Measurements from ENCODE around the gene SOX6.

The SOX6 gene

DNA sequence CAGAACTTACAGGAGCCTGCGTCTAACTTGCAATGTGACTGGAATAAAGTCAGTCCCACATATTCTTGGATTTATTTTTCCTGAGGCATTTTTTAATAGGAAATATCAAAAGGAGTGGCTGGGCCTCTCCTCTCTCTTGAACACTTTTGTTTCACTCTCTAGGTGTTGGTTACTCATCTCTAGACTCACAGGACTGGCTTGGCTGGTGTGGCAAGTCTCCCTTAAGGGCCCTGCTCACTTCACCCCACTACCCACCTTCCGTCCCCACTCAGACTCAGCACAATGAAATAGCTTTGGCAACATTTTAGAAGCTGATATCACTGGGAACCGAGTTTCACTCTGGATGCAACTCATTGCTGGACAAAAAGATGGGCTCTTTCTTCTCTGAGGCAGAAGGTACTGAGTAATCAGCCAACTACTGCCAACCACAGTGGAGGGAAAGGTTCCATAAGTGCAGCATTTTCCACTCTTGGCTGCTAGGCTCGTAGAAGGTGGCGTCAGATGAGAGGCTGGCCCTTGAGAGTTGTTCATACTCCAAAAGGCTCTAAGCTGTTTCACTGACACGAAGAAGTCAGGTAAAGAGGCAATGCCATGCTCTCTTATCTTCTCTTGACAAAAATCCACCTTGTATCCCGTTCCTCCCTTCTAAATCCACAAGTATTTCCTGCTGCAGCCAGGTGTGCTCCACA is 390.6 kb downstream of the SOX6 start:
- DNase-seq (ENCODE audit: low read depth in 2 of 2): no peak

- DNase-seq (ENCODE audit: low read depth in 2 of 2): no peak
Observed at GRCh38 chr11:15963266-15963665, 393.1 kb downstream of the SOX6 start.

DNA sequence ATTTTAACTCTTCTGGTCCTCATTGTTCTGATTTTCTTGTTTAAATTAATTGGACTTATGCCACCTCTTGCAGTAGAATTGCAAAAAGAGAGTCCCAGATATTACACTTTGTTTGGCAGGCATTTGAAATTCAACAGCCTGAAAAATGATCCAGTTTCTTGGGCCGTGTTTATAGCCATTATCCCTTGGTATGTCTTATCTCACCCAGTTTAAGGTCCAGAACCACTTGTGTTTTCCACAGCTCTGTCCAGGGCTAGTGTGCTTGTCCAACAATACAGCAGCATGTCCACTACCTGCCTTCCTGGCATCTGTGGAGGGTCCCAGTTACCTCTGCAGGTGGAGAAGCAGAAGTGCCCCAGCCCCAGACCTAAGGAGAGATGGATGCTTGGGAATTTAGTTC is 397.4 kb downstream of the SOX6 start:
- DNase-seq (ENCODE audit: low read depth in 2 of 2): no peak

DNA sequence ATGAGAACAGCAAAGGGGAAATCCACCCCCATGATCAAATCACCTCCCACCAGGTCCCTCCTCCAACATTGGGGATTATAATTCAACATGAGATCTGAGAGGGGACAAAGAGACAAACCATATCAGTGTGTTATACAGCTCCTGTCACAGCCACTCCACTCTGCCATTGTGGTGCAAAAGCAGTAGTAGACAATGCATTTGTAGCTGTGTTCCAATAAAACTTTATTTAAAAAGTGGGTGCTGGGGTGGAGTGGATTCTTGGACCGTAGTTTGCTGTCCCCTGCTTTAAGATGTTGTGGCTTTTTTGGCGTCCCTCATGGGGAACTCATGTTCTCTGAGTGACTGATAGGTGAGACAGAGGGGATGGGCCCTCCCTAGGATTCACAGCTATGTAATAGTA is 399.1 kb downstream of the SOX6 start:
- no peak for DNase-seq (ENCODE audit: low read depth in 2 of 2)

DNA sequence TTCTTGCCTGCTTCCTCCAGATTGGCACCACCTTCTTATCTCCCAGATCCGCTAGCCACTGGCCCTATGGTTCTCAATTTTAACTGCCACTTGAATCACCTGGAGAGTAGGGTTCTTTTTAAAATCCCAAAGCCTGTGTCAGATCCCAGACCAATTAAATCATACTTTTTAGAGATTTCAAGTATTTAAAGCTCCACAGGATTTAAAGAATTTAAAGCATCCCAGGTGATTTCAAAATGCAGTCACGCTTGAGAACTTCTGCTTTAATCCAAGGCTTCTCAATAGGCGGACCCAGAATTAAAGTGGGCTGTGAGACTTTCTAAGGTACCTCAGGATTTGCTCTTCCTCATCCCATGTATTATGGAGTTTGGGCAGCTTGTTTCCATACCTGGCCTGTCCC is 400.0 kb downstream of the SOX6 start:
- no peak for DNase-seq (ENCODE audit: low read depth in 2 of 2)

- DNase-seq (ENCODE audit: low read depth in 2 of 2): no peak
Observed at GRCh38 chr11:15955595-15955994, 400.8 kb downstream of the SOX6 start.

DNA sequence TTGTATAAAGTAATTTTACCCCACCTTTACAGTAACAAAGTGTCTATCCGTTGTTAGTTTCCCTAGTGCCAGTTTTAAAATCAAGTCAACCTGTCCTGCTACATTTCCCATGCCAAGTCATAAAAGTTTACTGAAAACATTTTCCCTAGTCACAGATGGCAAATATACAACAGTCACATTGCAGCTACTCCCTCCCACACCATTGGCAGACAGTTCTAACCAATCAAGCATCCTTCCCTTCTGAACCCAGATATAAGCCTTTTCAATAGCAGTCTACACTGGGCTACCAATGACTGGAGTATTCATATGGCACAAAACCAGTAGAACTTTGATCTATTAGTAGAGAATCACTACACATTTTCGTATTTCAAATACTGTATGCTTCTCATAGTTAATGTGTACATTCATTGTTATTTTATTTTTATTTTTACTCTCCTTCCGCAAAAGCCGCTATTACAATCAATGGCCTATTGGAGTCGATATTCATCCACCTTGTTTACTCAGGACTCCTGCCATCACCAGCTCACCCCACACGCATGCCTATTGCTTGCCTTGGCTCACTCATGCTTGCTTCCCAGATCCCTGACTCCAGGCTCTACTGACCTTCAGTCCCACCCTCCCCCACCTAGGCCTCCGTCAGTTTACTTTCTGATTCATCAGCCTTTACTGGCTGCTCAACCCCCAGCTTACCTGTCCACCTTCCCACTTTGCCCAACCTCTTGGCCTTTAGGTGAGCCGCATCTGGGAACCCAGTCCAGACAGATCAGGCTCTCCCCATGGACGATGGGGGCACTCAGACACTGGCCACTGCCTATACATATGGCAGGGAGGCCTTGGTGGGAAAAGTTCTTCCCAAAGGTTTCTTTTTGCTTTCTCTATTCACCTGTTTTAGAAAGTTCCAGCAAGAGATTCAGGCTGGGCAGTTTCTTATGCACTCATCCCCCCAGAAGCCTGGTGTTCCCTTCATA is 408.4 kb downstream of the SOX6 start:
- DNase-seq (ENCODE audit: low read depth in 2 of 2): no peak

- no peak for DNase-seq (ENCODE audit: low read depth in 2 of 2)
Observed at GRCh38 chr11:15945726-15946125, 410.6 kb downstream of the SOX6 start.

- no peak for DNase-seq (ENCODE audit: low read depth in 2 of 2)
Observed at GRCh38 chr11:15944460-15944859, 411.9 kb downstream of the SOX6 start.

GRCh38 chr11:15943418-15944197 is 412.7 kb downstream of the SOX6 start:
- DNase-seq (ENCODE audit: low read depth in 2 of 2): no peak

DNA sequence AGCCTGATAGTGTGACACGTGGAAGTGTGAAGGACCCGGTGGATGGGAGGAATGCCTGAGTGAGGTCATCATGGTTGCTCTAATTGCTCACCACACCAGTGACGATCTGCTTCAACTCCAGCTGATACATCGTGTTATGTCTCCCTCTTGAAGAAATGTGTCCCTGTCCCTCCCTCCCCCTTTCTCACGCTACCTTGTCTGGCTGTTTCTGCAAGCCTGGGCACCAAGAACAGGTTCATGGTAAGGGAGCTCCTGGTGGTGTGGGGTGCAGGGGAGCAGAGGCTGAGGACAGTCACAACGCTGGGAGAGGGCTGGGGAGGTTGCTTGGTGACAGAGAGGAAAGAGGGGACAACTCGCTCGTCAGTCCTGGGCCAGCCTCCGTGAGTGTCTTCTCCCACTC is 413.4 kb downstream of the SOX6 start:
- DNase-seq (ENCODE audit: low read depth in 2 of 2): no peak

DNA sequence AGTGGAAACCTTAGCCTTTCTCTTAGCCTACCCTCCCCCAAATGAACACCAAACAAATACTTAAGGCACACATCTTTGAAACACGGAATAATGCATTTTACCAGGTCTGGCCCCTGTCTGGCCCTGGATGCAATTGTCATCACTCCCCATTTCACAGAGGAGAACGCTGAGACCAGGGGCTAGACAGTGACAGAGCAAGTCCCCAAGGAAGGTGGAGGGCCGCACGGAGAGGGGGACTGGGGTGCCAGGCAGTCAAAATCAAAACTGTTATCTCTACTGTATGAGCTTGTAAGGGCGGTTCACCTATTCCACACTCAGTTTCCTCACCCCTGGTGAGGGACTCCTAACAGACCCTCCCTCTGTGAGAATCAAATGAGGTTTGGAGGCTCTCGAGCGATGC is 414.2 kb downstream of the SOX6 start:
- no peak for DNase-seq (ENCODE audit: low read depth in 2 of 2)

DNA sequence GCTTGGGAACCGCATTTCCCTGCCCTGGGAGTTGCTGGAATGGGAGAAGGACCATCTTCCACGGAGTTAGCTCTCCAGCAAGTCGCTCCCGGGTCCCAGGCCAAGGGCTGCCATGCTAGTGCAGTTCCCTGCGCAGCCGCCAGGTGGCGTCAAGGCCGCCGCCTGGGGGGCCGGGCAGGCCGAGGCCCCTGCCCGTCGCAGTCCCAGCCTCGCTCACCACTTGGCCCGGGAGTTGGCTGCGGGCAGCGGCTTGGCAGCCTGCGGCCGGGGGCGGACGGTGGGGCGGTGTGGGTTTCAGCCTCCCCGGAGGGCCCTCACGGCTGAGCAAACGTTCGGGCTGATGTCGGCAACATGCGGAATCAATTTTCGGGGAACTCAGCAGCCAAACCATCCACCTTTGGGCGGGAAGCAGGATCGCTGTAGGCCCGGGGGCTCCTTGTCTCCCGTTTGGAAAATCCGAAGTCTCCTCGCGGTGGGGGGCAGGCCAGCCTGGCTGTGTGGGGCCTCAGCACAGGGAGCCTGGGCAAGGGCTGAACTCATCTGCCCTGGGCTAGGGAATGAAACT is 415.1 kb downstream of the SOX6 start:
- no peak for DNase-seq (ENCODE audit: low read depth in 2 of 2)

DNA sequence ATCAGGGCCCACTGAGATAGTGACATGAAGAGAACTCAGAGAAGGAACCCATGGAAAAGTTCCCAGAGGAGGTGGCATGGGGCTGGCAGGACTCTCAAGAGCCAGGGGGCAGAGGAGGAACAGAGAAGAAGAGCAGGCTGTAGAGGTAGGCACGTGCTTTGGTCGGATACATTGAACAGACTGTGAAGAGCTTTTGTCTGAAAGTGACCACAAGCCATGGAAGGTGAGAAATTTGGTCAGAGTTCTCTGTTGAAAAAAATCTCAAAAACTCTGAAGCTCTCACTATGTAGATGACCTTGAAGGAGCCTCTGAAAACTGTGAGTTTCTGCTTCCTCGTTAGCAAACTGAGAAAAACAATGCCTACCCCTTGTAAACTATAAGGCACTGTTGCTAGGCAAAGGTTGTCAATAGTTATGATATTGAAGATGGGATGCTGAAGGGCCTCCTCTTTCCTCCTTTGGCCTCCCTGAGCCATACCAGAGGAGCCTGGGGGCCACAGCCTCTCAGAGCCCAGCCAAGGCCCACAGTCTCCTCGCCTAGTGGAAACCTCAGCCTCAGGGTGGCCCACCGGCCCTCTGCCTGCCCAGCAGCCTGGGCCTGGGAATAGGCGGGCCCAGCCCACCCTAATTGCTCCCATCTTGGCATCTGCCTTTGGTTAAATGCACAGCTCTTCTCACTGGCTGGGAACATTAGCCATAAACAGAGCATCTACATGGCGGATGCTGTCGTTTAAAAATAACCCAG is 415.7 kb downstream of the SOX6 start:
- no peak for DNase-seq (ENCODE audit: low read depth in 2 of 2)

GRCh38 chr11:15938983-15939382 is 417.4 kb downstream of the SOX6 start:
- DNase-seq (ENCODE audit: low read depth in 2 of 2): no peak

- DNase-seq (ENCODE audit: low read depth in 2 of 2): no peak
Observed at GRCh38 chr11:15938121-15938611, 418.2 kb downstream of the SOX6 start.

DNA sequence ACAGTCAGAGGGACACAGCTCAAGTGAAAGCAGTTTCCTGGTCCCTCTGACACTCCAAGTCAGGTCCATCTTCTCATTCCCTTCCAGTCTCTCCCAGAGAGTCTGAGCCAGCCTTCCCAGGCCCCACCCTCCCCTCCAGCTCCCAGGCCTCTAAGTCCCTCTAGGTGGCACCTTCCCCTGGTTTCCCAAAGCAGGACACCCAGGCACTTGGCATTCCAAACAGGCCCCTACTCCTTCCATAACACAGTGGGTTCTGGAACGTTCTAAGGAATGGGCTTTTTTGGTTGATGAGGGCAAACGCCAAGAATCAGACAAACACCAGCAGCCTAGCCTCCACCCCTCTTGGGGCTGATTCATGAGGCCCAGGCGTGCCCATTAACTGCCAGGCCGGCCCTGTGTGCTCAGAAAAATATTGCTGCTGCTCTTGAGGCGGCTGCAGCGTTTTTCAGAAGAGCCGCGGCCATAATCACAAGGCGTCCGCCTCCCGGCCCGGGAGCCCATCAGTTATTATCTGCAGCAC is 418.7 kb downstream of the SOX6 start:
- no peak for DNase-seq (ENCODE audit: low read depth in 2 of 2)

GRCh38 chr11:15936011-15936410 is 420.3 kb downstream of the SOX6 start:
- DNase-seq (ENCODE audit: low read depth in 2 of 2): no peak

- no peak for DNase-seq (ENCODE audit: low read depth in 2 of 2)
Observed at GRCh38 chr11:15935373-15935772, 421.0 kb downstream of the SOX6 start.

GRCh38 chr11:15933886-15934625 is 422.3 kb downstream of the SOX6 start:
- DNase-seq (ENCODE audit: low read depth in 2 of 2): no peak

Data from stimulated activated CD4-positive, alpha-beta T cell treated with anti-CD3 and anti-CD28 coated beads, Interleukin-1b, Interleukin-23, amount 100 ng/mL, for 1 hour (primary cell).